OCI-LY3 (cell line): ENCODE measurements around the gene ZFR2.

ENCODE experiments used
- EZH2phosphoT487 ChIP-seq: fragments of 200-600 bp; shearing (Covaris generic); IDR thresholded peaks from 2 replicates; pipeline ENCODE4 v1.6.1; 2018; ENCODE audit warnings: antibody characterized with exemption, mixed run types, low read depth
- TF ChIP-seq, protein P1 (sequence below): fragments of 200-600, 300-600 bp; sonication (generic); IDR thresholded peaks from 2 replicates; pipeline ENCODE4 v1.5.1; 2014; ENCODE audit warnings: antibody characterized with exemption, low read length, low read depth

DNA sequence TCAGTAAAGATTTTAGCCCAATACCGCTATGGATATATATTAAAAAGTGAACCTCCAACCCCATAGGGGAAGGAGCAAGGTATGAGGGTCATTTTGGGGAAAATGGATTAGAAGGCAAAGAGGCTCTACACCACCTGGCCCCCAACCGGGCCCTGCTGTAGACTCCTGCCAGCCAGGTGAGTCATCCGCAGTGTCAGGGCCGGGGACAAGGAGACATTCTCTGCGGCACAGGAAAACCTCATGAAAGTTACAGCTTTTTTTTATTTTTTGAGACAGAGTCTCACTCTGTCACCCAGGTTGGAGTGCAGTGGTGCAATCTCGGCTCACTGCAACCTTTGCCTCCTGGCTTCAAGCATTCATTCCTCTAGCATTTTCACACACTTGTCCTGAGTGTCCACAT is 32.0 kb downstream of the ZFR2 start:
- TF ChIP-seq, protein P1, sequence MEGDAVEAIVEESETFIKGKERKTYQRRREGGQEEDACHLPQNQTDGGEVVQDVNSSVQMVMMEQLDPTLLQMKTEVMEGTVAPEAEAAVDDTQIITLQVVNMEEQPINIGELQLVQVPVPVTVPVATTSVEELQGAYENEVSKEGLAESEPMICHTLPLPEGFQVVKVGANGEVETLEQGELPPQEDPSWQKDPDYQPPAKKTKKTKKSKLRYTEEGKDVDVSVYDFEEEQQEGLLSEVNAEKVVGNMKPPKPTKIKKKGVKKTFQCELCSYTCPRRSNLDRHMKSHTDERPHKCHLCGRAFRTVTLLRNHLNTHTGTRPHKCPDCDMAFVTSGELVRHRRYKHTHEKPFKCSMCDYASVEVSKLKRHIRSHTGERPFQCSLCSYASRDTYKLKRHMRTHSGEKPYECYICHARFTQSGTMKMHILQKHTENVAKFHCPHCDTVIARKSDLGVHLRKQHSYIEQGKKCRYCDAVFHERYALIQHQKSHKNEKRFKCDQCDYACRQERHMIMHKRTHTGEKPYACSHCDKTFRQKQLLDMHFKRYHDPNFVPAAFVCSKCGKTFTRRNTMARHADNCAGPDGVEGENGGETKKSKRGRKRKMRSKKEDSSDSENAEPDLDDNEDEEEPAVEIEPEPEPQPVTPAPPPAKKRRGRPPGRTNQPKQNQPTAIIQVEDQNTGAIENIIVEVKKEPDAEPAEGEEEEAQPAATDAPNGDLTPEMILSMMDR = no peak
- TF ChIP-seq EZH2phosphoT487 = no peak
